ENCODE results near the gene MIOX. TPM values are rescaled to one million over a fixed set of nuclear protein-coding genes. Genes with fewer than 3 reads are reported as not detected.

The MIOX gene
- total RNA-seq (2022; extraction: Qiagen RNA extraction) = 0.11 TPM in 1 of 5 replicates, not detected in the others

GRCh38 chr22:50486561-50487289, at the start of gene MIOX:
Gene MIOX (plus strand): TSS chr22:50486859. CDS start chr22:50486898, 39 bp downstream.

GRCh38 chr22:50474710-50475651, 11.7 kb upstream of the MIOX start, which contains the start of gene SBF1:
Gene SBF1 (minus strand): TSS chr22:50475035. CDS start chr22:50474840, 195 bp downstream.

GRCh38 chr22:50481440-50482106, 5.1 kb upstream of the MIOX start, which contains the start of gene ADM2:
Gene ADM2 (plus strand): TSS chr22:50481543. CDS start chr22:50481848, 305 bp downstream.

GRCh38 chr22:50507421-50507990, 20.8 kb downstream of the MIOX start, which contains the start of gene LMF2:
Gene LMF2 (minus strand): TSS chr22:50507702. CDS start chr22:50507675, 27 bp downstream.

GRCh38 chr22:50507991-50508884, 21.6 kb downstream of the MIOX start, which contains the start of gene NCAPH2:
Gene NCAPH2 (plus strand): TSS chr22:50508224. CDS start chr22:50508338, 114 bp downstream.

GRCh38 chr22:50525104-50525857, 38.6 kb downstream of the MIOX start, which contains the start of gene SCO2:
Gene SCO2 (minus strand): TSS chr22:50525598. CDS start chr22:50524411, 1,187 bp downstream.

GRCh38 chr22:50529897-50530579, 43.4 kb downstream of the MIOX start, which contains the start of gene TYMP:
Gene TYMP (minus strand): TSS chr22:50530012. CDS start chr22:50529709, 303 bp downstream.

Other genes starting within 250 kb of the MIOX start
- gene TUBGCP6, start 241.8 kb upstream of the MIOX start, total RNA-seq (2022; extraction: Qiagen RNA extraction) = 6.1 to 12.0 TPM (median 11.0 TPM) in 5 replicates
- gene HDAC10, start 235.6 kb upstream of the MIOX start, total RNA-seq (2022; extraction: Qiagen RNA extraction) = 6.5 to 14.1 TPM (median 12.6 TPM) in 5 replicates
- gene MAPK12, start 225.2 kb upstream of the MIOX start, total RNA-seq (2022; extraction: Qiagen RNA extraction) = 17.2 to 30.4 TPM (median 25.2 TPM) in 5 replicates
- gene MAPK11, start 216.5 kb upstream of the MIOX start, total RNA-seq (2022; extraction: Qiagen RNA extraction) = 5.2 to 7.7 TPM (median 7.0 TPM) in 5 replicates
- 86.0 to 120 TPM (median 115 TPM) in 5 replicates for gene PLXNB2, start 179.2 kb upstream of the MIOX start, total RNA-seq (2022; extraction: Qiagen RNA extraction)
- 2.4 to 5.1 TPM (median 2.7 TPM) in 5 replicates for gene DENND6B, start 159.8 kb upstream of the MIOX start, total RNA-seq (2022; extraction: Qiagen RNA extraction)
- 9.1 to 14.9 TPM (median 12.3 TPM) in 5 replicates for gene PPP6R2, start 143.5 kb upstream of the MIOX start, total RNA-seq (2022; extraction: Qiagen RNA extraction)
- 16.7 to 25.8 TPM (median 24.6 TPM) in 5 replicates for gene SBF1, start 11.8 kb upstream of the MIOX start, total RNA-seq (2022; extraction: Qiagen RNA extraction)
- 0.44 to 0.68 TPM (median 0.51 TPM) in 5 replicates for gene ADM2, start 5.3 kb upstream of the MIOX start, total RNA-seq (2022; extraction: Qiagen RNA extraction)
- gene LMF2, start 20.8 kb downstream of the MIOX start, total RNA-seq (2022; extraction: Qiagen RNA extraction) = 33.1 to 55.0 TPM (median 49.4 TPM) in 5 replicates
- gene NCAPH2, start 21.4 kb downstream of the MIOX start, total RNA-seq (2022; extraction: Qiagen RNA extraction) = 30.2 to 41.7 TPM (median 38.7 TPM) in 5 replicates
- gene SCO2, start 38.7 kb downstream of the MIOX start, total RNA-seq (2022; extraction: Qiagen RNA extraction) = 3.8 to 10.3 TPM (median 5.2 TPM) in 5 replicates
- 10.2 to 20.7 TPM (median 19.5 TPM) in 5 replicates for gene TYMP, start 43.2 kb downstream of the MIOX start, total RNA-seq (2022; extraction: Qiagen RNA extraction)
- gene KLHDC7B, start 59.0 kb downstream of the MIOX start, total RNA-seq (2022; extraction: Qiagen RNA extraction) = 0.03 TPM in 2 of 5 replicates, not detected in the others
- 0.45 TPM in 1 of 5 replicates, not detected in the others for gene SYCE3, start 76.1 kb downstream of the MIOX start, total RNA-seq (2022; extraction: Qiagen RNA extraction)
- 9.6 to 15.8 TPM (median 12.3 TPM) in 5 replicates for gene CPT1B, start 91.6 kb downstream of the MIOX start, total RNA-seq (2022; extraction: Qiagen RNA extraction)
- 15.1 to 24.1 TPM (median 18.2 TPM) in 5 replicates for gene CHKB, start 96.0 kb downstream of the MIOX start, total RNA-seq (2022; extraction: Qiagen RNA extraction)
- gene MAPK8IP2, start 113.9 kb downstream of the MIOX start, total RNA-seq (2022; extraction: Qiagen RNA extraction) = 2.2 to 4.4 TPM (median 3.6 TPM) in 5 replicates
- gene ARSA, start 141.3 kb downstream of the MIOX start, total RNA-seq (2022; extraction: Qiagen RNA extraction) = 17.8 to 24.1 TPM (median 22.4 TPM) in 5 replicates
- 2.7 to 5.5 TPM (median 4.5 TPM) in 5 replicates for gene SHANK3, start 186.0 kb downstream of the MIOX start, total RNA-seq (2022; extraction: Qiagen RNA extraction)